Measurements from ENCODE around the gene SLC2A3. TPM values are rescaled to one million over a fixed set of nuclear protein-coding genes. Genes with fewer than 3 reads are reported as not detected.
"Not testable (repeated sequence)": the region's sequence is repeated elsewhere in the genome, so short reads cannot be mapped to it uniquely, and the experiment has no call there.

SLC2A3 gene
- polyA plus RNA-seq, 1 experiment, result 40.1 TPM

GRCh38 chr12:7929083-7929792 lies 6.7 kb downstream of the SLC2A3 start:
- TF ChIP-seq CTCF (IDR thresholded peaks at IDR 0.05; ENCODE audit: insufficient read depth, low read depth, low read length), result no peak
- Histone ChIP-seq H3K36me3 (ENCODE audit: control insufficient read depth, insufficient read depth, low read length) (peaks cover 27% of the 10 kb centered on the region), H3K27me3 (ENCODE audit: control insufficient read depth, insufficient read depth, low read length) (no peaks in the 10 kb centered on the region), H3K4me3 (ENCODE audit: low read depth, low read length) (no peak overlapping the region)
- ChIA-PET CTCF (interaction anchor here (0.8 kb wide), 1 partner anchor 66 kb away, joined by 4 read pairs; no protein-coding TSS in a partner anchor), POLR2A (interaction anchor here (0.7 kb wide), 1 partner anchor 11 kb away, joined by 10 read pairs; no protein-coding TSS in a partner anchor)
- DNase-seq (ENCODE audit: low read depth), result no peak

- no peaks in the 10 kb centered on the region for H3K27me3 ChIP-seq (ENCODE audit: control insufficient read depth, insufficient read depth, low read length)
- POLR2A ChIA-PET, result no interaction called here
- TF ChIP-seq CTCF (IDR thresholded peaks at IDR 0.05; ENCODE audit: insufficient read depth, low read depth, low read length), result no peak
- no peak overlapping the region for H3K4me3 ChIP-seq (ENCODE audit: low read depth, low read length)
- peaks cover 30% of the 10 kb centered on the region for H3K36me3 ChIP-seq (ENCODE audit: control insufficient read depth, insufficient read depth, low read length)
- DNase-seq (ENCODE audit: low read depth), result no peak
- CTCF ChIA-PET, result interaction anchor here (1.0 to 1.9 kb wide), 2 partner anchors 10 to 67 kb away, joined by 3 to 7 read pairs; no protein-coding TSS in a partner anchor
Observed at GRCh38 chr12:7927470-7927869, 8.5 kb downstream of the SLC2A3 start.

- H3K4me3 ChIP-seq (ENCODE audit: low read depth, low read length); POLR2A ChIA-PET; DNase-seq (ENCODE audit: low read depth); H3K27me3 ChIP-seq (ENCODE audit: control insufficient read depth, insufficient read depth, low read length): not testable (repeated sequence)
- CTCF ChIA-PET, result interaction anchor here (1.7 to 1.9 kb wide), 2 partner anchors 66 to 69 kb away, joined by 5 to 7 read pairs; no protein-coding TSS in a partner anchor
- H3K36me3 ChIP-seq (ENCODE audit: control insufficient read depth, insufficient read depth, low read length), result peaks cover 34% of the 10 kb centered on the region
Observed at GRCh38 chr12:7926068-7926666, 9.8 kb downstream of the SLC2A3 start.

GRCh38 chr12:7923241-7924236 lies 12.4 kb downstream of the SLC2A3 start:
- Histone ChIP-seq H3K4me3 (ENCODE audit: low read depth, low read length) (no peak overlapping the region), H3K27me3 (ENCODE audit: control insufficient read depth, insufficient read depth, low read length) (no peaks in the 10 kb centered on the region), H3K36me3 (ENCODE audit: control insufficient read depth, insufficient read depth, low read length) (peaks cover 27% of the 10 kb centered on the region)
- CTCF ChIA-PET, result interaction anchor here (1.0 to 2.7 kb wide), 4 partner anchors 10 to 91 kb away, joined by 3 to 30 read pairs (median 8); no protein-coding TSS in a partner anchor
- POLR2A ChIA-PET, result interaction anchor here (0.7 kb wide), 1 partner anchor 13 kb away, joined by 3 read pairs; no protein-coding TSS in a partner anchor
- DNase-seq (ENCODE audit: low read depth), result no peak
- no peak for TF ChIP-seq CTCF (IDR thresholded peaks at IDR 0.05; ENCODE audit: insufficient read depth, low read depth, low read length)

GRCh38 chr12:7921181-7921580 lies 14.8 kb downstream of the SLC2A3 start:
- peaks cover 19% of the 10 kb centered on the region for H3K36me3 ChIP-seq (ENCODE audit: control insufficient read depth, insufficient read depth, low read length)
- POLR2A ChIA-PET; H3K27me3 ChIP-seq (ENCODE audit: control insufficient read depth, insufficient read depth, low read length); H3K4me3 ChIP-seq (ENCODE audit: low read depth, low read length); DNase-seq (ENCODE audit: low read depth): not testable (repeated sequence)
- CTCF ChIA-PET, result interaction anchor here (1.0 to 1.4 kb wide), 2 partner anchors 12 to 74 kb away, joined by 5 read pairs; no protein-coding TSS in a partner anchor

- DNase-seq (ENCODE audit: low read depth); H3K4me3 ChIP-seq (ENCODE audit: low read depth, low read length); H3K27me3 ChIP-seq (ENCODE audit: control insufficient read depth, insufficient read depth, low read length): not testable (repeated sequence)
- ChIA-PET CTCF (interaction anchor here (1.2 to 1.9 kb wide), 3 partner anchors 15 to 85 kb away, joined by 3 to 9 read pairs (median 6); no protein-coding TSS in a partner anchor), POLR2A (interaction anchor here (0.6 kb wide), 2 partner anchors 75 to 206 kb away, joined by 3 to 6 read pairs; no protein-coding TSS in a partner anchor)
- H3K36me3 ChIP-seq (ENCODE audit: control insufficient read depth, insufficient read depth, low read length), result peaks cover 10% of the 10 kb centered on the region
Observed at GRCh38 chr12:7918268-7918590, 17.8 kb downstream of the SLC2A3 start.

Data from BJ (cell line).